GM12872 (cell line): ENCODE data around the gene LRIT1.
A peak's percentile ranks its signal among the peaks of the same experiment; 100 is the strongest.

Source experiments
- CTCF ChIP-seq: IDR thresholded peaks from 3 replicates; pipeline ENCODE4 v1.5.1; 2011; ENCODE audit warnings: low read depth, mild to moderate bottlenecking, low read length, moderate library complexity; ENCODE audit not compliant: insufficient read depth

The LRIT1 gene

DNA sequence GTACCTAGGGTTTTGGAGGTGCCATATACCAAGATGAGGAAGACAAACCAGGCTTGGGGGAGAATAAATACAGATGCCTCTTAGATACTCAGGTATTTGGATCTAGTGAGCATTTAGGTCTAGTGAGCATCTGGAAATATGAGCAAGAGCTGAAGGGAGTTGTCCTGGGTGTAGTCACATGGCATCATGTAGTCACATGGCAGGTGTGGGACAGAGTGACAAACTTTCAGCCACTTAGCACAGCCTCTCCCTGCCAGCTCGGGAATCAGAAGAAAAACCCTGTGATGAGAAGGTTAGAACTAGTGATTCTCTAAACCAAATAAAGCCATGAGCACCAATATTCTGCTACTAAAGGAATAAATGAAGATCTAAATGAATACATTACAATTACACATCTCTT is 27.8 kb upstream of the LRIT1 start:
- no peak for TF ChIP-seq CTCF

DNA sequence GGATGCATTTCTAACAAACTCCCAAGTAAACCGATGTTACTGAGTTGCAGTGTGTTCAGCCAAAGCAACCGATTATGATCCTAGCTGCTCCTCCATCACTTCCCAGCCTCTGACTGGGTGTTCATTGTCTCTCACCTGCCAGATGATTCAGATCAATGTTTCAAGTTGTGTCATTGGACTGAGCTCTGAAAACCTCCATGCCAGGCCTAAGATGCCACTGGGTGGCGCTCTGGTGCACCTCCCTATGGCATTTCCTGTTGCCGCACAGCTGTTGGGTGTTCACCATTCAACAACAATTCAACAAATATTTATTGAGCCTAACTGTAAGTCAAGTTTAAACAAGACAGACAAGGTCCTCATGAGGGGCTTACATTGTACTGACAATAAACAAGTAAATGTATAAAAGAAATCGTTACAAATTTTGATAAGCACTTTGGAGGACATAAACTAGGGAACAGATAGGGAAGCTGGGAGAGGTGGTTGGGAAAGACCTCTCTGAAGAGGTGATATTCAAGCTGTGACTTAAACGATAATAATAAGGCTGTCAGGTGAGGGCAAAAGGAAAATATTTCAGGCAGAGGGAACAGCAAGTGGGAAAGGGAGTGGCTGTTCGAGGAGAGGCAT is 26.3 kb upstream of the LRIT1 start:
- TF ChIP-seq CTCF, result peak; percentile 67

DNA sequence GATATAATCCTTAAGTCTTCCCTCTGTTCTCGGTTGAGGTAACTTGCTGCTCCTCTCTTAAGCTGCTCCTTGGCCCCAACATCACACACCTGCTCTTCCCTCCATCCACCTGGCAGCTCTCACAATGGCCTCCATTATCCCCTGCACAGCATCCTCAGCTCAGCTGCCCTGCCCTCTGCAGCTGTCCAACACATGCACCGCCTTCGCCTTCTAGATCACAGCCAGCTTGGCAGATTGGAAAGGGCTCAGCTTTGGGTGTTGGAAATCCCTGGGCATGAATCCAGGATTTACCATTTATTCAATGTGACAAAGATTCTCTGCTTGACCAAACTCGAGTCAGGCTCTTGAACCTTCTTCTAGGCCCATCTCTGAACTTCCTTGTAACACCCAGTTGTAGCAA is 24.1 kb upstream of the LRIT1 start:
- TF ChIP-seq CTCF, result no peak

DNA sequence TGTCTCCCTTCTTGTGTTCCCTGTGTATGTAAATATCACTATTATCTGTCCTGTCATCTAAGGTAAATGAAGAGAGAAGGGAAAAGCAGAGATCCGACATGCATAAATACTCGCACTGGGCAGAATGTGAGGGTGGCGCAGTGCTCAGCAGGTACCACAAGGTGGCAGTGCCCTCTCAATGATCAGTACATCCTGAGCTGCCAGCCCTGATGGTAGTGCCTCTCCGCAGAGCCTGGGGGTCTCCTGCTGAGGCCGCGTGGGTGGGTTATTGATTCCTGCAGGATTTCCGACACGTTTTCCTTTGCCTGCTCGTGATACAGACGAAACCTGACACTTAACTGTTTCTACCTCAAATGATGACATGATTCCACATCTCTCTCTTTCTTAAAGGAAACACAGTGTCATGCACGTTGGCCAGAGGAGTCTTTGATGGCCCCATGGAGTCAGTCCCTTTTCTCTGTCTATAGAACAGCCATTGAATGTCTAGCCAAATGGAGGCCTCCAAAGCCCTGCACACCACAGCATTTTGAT is 23.3 kb upstream of the LRIT1 start:
- TF ChIP-seq CTCF, result peak; percentile 97

DNA sequence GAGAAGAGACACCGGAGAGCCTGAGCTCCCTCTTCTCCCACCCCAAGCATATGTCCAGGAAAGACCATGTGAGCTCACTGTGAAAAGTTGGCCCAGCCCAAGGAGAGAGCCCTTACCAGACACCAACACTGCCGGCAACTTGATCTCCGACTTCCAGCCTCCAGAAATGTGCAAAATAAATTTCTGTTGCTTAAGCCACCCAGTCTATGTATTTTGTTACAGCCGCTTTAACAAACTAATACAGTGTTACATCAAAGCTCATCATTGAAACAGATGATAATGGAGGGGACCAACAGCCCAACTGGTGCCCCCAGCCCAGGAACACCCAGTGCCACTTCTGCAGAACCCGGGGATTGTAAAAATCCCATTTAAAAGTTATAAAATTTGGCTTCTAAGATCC is 22.4 kb upstream of the LRIT1 start:
- no peak for TF ChIP-seq CTCF

GRCh38 chr10:84262190-84262956 is 21.0 kb upstream of the LRIT1 start:
- no peak for TF ChIP-seq CTCF

GRCh38 chr10:84261236-84261915 is 20.0 kb upstream of the LRIT1 start:
- TF ChIP-seq CTCF, result no peak
